Measurements from ENCODE around the gene HRNR.

DNA sequence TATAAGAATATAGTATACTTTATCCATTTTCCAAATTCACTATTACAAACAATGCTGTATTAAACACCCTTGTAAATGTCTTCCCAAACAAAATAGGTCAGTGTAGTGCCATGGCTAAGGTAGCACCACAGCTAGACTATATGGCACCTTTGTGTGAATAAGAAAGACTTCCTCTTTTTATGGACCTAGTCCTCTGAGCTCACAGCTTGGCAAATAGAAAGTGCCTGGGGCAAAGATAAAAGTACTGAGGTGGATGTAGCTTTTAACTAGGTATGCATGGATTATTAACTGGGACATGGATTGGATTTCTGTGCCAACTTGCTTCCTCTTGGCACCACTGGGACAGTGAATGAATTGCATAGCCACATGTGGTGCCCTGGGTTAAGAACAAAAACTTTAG lies 25.0 kb downstream of the HRNR start:
- TF ChIP-seq, protein P1, sequence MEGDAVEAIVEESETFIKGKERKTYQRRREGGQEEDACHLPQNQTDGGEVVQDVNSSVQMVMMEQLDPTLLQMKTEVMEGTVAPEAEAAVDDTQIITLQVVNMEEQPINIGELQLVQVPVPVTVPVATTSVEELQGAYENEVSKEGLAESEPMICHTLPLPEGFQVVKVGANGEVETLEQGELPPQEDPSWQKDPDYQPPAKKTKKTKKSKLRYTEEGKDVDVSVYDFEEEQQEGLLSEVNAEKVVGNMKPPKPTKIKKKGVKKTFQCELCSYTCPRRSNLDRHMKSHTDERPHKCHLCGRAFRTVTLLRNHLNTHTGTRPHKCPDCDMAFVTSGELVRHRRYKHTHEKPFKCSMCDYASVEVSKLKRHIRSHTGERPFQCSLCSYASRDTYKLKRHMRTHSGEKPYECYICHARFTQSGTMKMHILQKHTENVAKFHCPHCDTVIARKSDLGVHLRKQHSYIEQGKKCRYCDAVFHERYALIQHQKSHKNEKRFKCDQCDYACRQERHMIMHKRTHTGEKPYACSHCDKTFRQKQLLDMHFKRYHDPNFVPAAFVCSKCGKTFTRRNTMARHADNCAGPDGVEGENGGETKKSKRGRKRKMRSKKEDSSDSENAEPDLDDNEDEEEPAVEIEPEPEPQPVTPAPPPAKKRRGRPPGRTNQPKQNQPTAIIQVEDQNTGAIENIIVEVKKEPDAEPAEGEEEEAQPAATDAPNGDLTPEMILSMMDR (conservative IDR thresholded peaks at IDR 0.05; ENCODE audit: low read length), result no peak
- TF ChIP-seq EZH2phosphoT487 (IDR thresholded peaks at IDR 0.05; ENCODE audit: borderline replicate concordance), result no peak
